GM12878 (cell line): Measurements from ENCODE around the gene SLC36A1. TPM values are rescaled to one million over a fixed set of nuclear protein-coding genes. Genes with fewer than 3 reads are reported as not detected.

Source experiments
- ATAC-seq: fragments of 200-7000 bp; cut with Tn5 transposase; 3 replicates; pipeline ENCODE4 v1.9.1; 2020; ENCODE audit warnings: mild to moderate bottlenecking, moderate library complexity
- BruUV-seq: library from RNA; stranded (reverse); fragments of 400-500 nt; replicated peaks from 2 replicates; lab custom pipeline; 2021; lab: Mats Ljungman, UMichigan
- CTCF ChIA-PET: fragments of 300-600 bp; sonication (Branson Sonifier 250); formaldehyde crosslinking; extraction: SDS; loops from one replicate; lab custom pipeline; 2021; ENCODE audit warnings: inconsistent platforms; lab: Yijun Ruan, JAX
- POLR2A ChIA-PET: fragments of 350-600 bp; formaldehyde crosslinking; extraction: SDS; loops from one replicate; lab custom pipeline; 2021; ENCODE audit warnings: inconsistent platforms; lab: Charles Lee
- RAD21 ChIA-PET: fragments of 300-600 bp; sonication (Branson Sonifier 250); formaldehyde crosslinking; loops from one replicate; lab custom pipeline; 2023; ENCODE audit warnings: antibody characterized with exemption; ENCODE audit not compliant: unreplicated experiment; lab: Charles Lee
- SMC1A ChIA-PET: fragments of 300-600 bp; sonication (Branson Sonifier 250); formaldehyde crosslinking; loops from one replicate; lab custom pipeline; 2023; ENCODE audit not compliant: unreplicated experiment, uncharacterized antibody; lab: Charles Lee
- DNase-seq: peaks from one replicate; pipeline ENCODE4 v3.0.0-alpha.2; 2011; ENCODE audit warnings: low read depth, low spot score
- FAIRE-seq: peaks from 3 replicates; lab custom pipeline; 2011; peaks lifted over from hg19 to GRCh38; lab: Jason Lieb, UNC
- H2AFZ ChIP-seq: 2 replicates; pipeline ENCODE4 v1.6.0; 2011; ENCODE audit warnings: low read depth, low read length, control low read depth; ENCODE audit not compliant: control insufficient read depth
- H3K27ac ChIP-seq: 2 replicates; pipeline ENCODE4 v1.5.1; 2011; ENCODE audit warnings: control low read depth; ENCODE audit not compliant: control insufficient read depth, insufficient read depth
- H3K27me3 ChIP-seq, 2 experiments: replicated peaks in 1 of 2; 2 replicates each; pipeline versions ENCODE4 v1.6.0 to v1.6.1; 2011; ENCODE audit warnings: low read length in 1 of 2; ENCODE audit not compliant: control insufficient read depth in 2 of 2, insufficient read depth in 2 of 2
- H3K36me3 ChIP-seq, 2 experiments: 2 replicates each; pipeline ENCODE4 v1.5.1; 2011; ENCODE audit warnings: low read length in 1 of 2; ENCODE audit not compliant: control insufficient read depth in 2 of 2, insufficient read depth in 2 of 2
- H3K4me1 ChIP-seq: 2 replicates; pipeline ENCODE4 v1.6.1; 2011; ENCODE audit warnings: mild to moderate bottlenecking, low read length, moderate library complexity, mixed read lengths; ENCODE audit not compliant: control insufficient read depth, insufficient read depth
- H3K4me2 ChIP-seq: 2 replicates; pipeline ENCODE4 v1.6.0; 2011; ENCODE audit warnings: control low read depth; ENCODE audit not compliant: control insufficient read depth, insufficient read depth
- H3K4me3 ChIP-seq: fragments of 200-600 bp; sonication (generic); 2 replicates; pipeline ENCODE4 v1.5.1; 2016
- H3K79me2 ChIP-seq: 2 replicates; pipeline ENCODE4 v1.6.0; 2011; ENCODE audit warnings: low read length; ENCODE audit not compliant: control insufficient read depth, insufficient read depth
- H3K9ac ChIP-seq: 2 replicates; pipeline ENCODE4 v1.8.0; 2011; ENCODE audit warnings: low read length, control low read depth, mixed read lengths; ENCODE audit not compliant: control insufficient read depth, insufficient read depth
- H3K9me3 ChIP-seq: replicated peaks from 3 replicates; pipeline ENCODE4 v1.5.1; 2011; ENCODE audit warnings: mild to moderate bottlenecking, low read length; ENCODE audit not compliant: control insufficient read depth, insufficient read depth
- H4K20me1 ChIP-seq: 2 replicates; pipeline ENCODE4 v1.6.0; 2011; ENCODE audit not compliant: control insufficient read depth, insufficient read depth
- BHLHE40 ChIP-seq, 2 experiments: fragments of 450-650 bp in 1 of 2; IDR thresholded peaks; 2 replicates each; pipeline ENCODE4 v1.6.1; 2011 to 2017; ENCODE audit warnings: low read depth in 2 of 2, borderline replicate concordance in 1 of 2, improper control_type of control experiment in 1 of 2, low read length in 1 of 2, mild to moderate bottlenecking in 1 of 2
- E2F8 ChIP-seq: fragments of 450-650 bp; IDR thresholded peaks from 2 replicates; pipeline ENCODE4 v1.6.1; 2018; ENCODE audit warnings: mild to moderate bottlenecking, low read depth, moderate library complexity; ENCODE audit not compliant: partially characterized antibody
- IRF3 ChIP-seq: fragments of 450-650 bp; IDR thresholded peaks from 2 replicates; pipeline ENCODE4 v1.6.1; 2014; ENCODE audit warnings: mild to moderate bottlenecking
- LARP7 ChIP-seq: fragments of 450-650 bp; IDR thresholded peaks from 2 replicates; pipeline ENCODE4 v1.6.1; 2017; ENCODE audit warnings: mild to moderate bottlenecking
- MYB ChIP-seq: fragments of 150-350 bp; IDR thresholded peaks from 2 replicates; pipeline ENCODE4 v1.6.1; 2014; ENCODE audit warnings: mild to moderate bottlenecking, low read depth, low read length, borderline replicate concordance
- REST ChIP-seq: IDR thresholded peaks from 2 replicates; pipeline ENCODE4 v1.6.1; 2012; ENCODE audit warnings: mild to moderate bottlenecking, low read depth, low read length
- SMC3 ChIP-seq: IDR thresholded peaks from 2 replicates; pipeline ENCODE4 v1.6.1; 2011; ENCODE audit warnings: low read length, improper control_type of control experiment, borderline replicate concordance
- SUPT20H ChIP-seq: IDR thresholded peaks from 2 replicates; pipeline ENCODE4 v1.6.1; 2011; ENCODE audit warnings: low read depth, mild to moderate bottlenecking, low read length, moderate library complexity, borderline replicate concordance; ENCODE audit not compliant: control insufficient read depth
- WRNIP1 ChIP-seq: IDR thresholded peaks from 2 replicates; pipeline ENCODE4 v1.6.1; 2011; ENCODE audit warnings: low read depth, low read length, improper control_type of control experiment, borderline replicate concordance
- ZBTB33 ChIP-seq: fragments of 450-650 bp; IDR thresholded peaks from 2 replicates; pipeline ENCODE4 v1.6.1; 2017; ENCODE audit warnings: mild to moderate bottlenecking
- WGBS: methylation state at CpG from one replicate; pipeline ENCODE4 v1.1.6; 2016; ENCODE audit warnings: low lambda C conversion rate; ENCODE audit not compliant: insufficient replicate concordance, insufficient coverage; ENCODE audit errors: missing lambda C conversion rate; 5-methylcytosine and 5-hydroxymethylcytosine counted together
- in situ Hi-C: fragments of 300-500 bp; cut with MboI; formaldehyde crosslinking; loops from 9 replicates; pipeline ENCODE4 v1.14.3; 2018; ENCODE audit warnings: mixed read lengths
- intact Hi-C: fragments of 100-400 bp; cut with micrococcal nuclease; formaldehyde crosslinking; loops from one replicate; pipeline ENCODE4 v1.14.2; 2022; ENCODE audit not compliant: unreplicated experiment
- polyA plus RNA-seq, 11 experiments: library from polyadenylated mRNA; depleted of rRNA in 4 of 11; unstranded in 6 of 11; stranded (reverse) in 5 of 11; fragments of >200 nt; fragmentation: Nextera tagmentation in 4 of 11; fragmentation: Illumina TruSeq in 1 of 11; extraction: Ambion mirVana in 4 of 11; extraction: Trizol in 1 of 11; gene quantifications; 1 replicate in 1 of 11; 2 replicates in 10 of 11; pipeline versions ENCODE4 v1.2.1 to v1.2.3, GENCODE V29; 2011 to 2016; ENCODE audit warnings: inconsistent platforms in 2 of 11, missing spikeins in 2 of 11, low read depth in 1 of 11
- total RNA-seq, 4 experiments: library from RNA; depleted of rRNA in 3 of 4; stranded (reverse); fragments of >200 nt in 3 of 4; fragmentation: Illumina TruSeq in 1 of 4; extraction: Trizol in 1 of 4; gene quantifications; 2 replicates each; pipeline versions ENCODE4 v1.2.1 to v1.2.3, GENCODE V29; 2013 to 2021

Gene SLC36A1
- total and polyA plus RNA-seq, 10 of the 15 experiments (the other 5 are each of a cell fraction or from before 2014, with no cell fraction given) = 0.50 to 8.2 (median 3.5) TPM

- TF ChIP-seq E2F8 (no peak), SUPT20H (no peak)
These were observed 7.5 kb downstream of the SLC36A1 start (continued) for GRCh38 chr5:151454889-151455288.

GRCh38 chr5:151456321-151456940 lies 9.0 kb downstream of the SLC36A1 start:
- Histone ChIP-seq H3K36me3 (no peaks in the 10 kb centered on the region), H3K27me3 (no peaks in the 10 kb centered on the region), H3K4me1 (peaks cover 13% of the 10 kb centered on the region), H3K4me2 (no peak overlapping the region), H3K27ac (no peak overlapping the region), H3K9me3 (no peaks in the 10 kb centered on the region), H4K20me1 (no peaks in the 10 kb centered on the region), H3K9ac (no peak overlapping the region), H2AFZ (no peak overlapping the region), H3K4me3 (no peak overlapping the region), H3K79me2 (no peaks in the 10 kb centered on the region)
- in situ Hi-C loops (no loop called here), intact Hi-C loops (no loop called here)
- WGBS = 90% methylated on average over 10 of the region's 10 CpGs
- no TSS peak for BruUV-seq
- ChIA-PET SMC1A (interaction anchor here (1.8 kb wide), 1 partner anchor 9 kb away, joined by 7 read pairs; the partner anchor contains the start of gene SLC36A1), POLR2A (no interaction called here), CTCF (interaction anchor here (0.6 to 6.2 kb wide), 4 partner anchors 8 to 42 kb away, joined by 3 to 43 read pairs (median 4); partner anchors contain the start of gene SLC36A1), RAD21 (interaction anchor here (1.3 kb wide), 1 partner anchor 11 kb away, joined by 4 read pairs; no protein-coding TSS in a partner anchor)
- DNase-seq (no peak), FAIRE-seq (no peak), ATAC-seq (no peak)
- TF ChIP-seq BHLHE40 (IDR thresholded peaks at IDR 0.05; ENCODE audit: borderline replicate concordance in 1 of 2, low read depth in 2 of 2, low read length in 1 of 2) (no peak), SMC3 (no peak), LARP7 (no peak), MYB (no peak), ZBTB33 (no peak), IRF3 (no peak), WRNIP1 (no peak), REST (no peak)
